Thymus (tissue), 11 donors: ENCODE measurements around the gene FAM180A. TPM values are rescaled to one million over a fixed set of nuclear protein-coding genes. Genes with fewer than 3 reads are reported as not detected.
"Not testable (repeated sequence)": the region's sequence is repeated elsewhere in the genome, so short reads cannot be mapped to it uniquely, and the experiment has no call there.

Experiments
- DNase-seq, 9 donors: peaks; one replicate each; pipeline ENCODE4 v3.0.0-alpha.2; 2013; ENCODE audit warnings: low spot score in 9 of 9, low read depth in 6 of 9, missing footprints in 1 of 9
- H3K27ac ChIP-seq, 2 donors: one replicate each; pipeline ENCODE4 v1.5.1; 2013; ENCODE audit warnings: control low read depth in 1 of 2, low read depth in 1 of 2, low read length in 1 of 2, mild to moderate bottlenecking in 1 of 2, moderate library complexity in 1 of 2
- H3K27me3 ChIP-seq, 2 donors: one replicate each; pipeline ENCODE4 v1.5.1; 2013; ENCODE audit warnings: low read length in 1 of 2; ENCODE audit not compliant: control insufficient read depth in 2 of 2, insufficient read depth in 1 of 2
- H3K36me3 ChIP-seq, 2 donors: one replicate each; pipeline ENCODE4 v1.5.1; 2013; ENCODE audit warnings: low read length in 1 of 2, mild to moderate bottlenecking in 1 of 2, moderate library complexity in 1 of 2; ENCODE audit not compliant: control insufficient read depth in 2 of 2, insufficient read depth in 2 of 2
- H3K4me1 ChIP-seq, 2 donors: one replicate each; pipeline ENCODE4 v1.5.1; 2013; ENCODE audit warnings: low read length in 2 of 2; ENCODE audit not compliant: control insufficient read depth in 2 of 2, insufficient read depth in 2 of 2
- H3K4me3 ChIP-seq, 2 donors: one replicate each; pipeline ENCODE4 v1.5.1; 2013; ENCODE audit warnings: low read length in 2 of 2, control low read depth in 1 of 2, mild to moderate bottlenecking in 1 of 2
- H3K9me3 ChIP-seq, 2 donors: one replicate each; pipeline ENCODE4 v1.5.1; 2013; ENCODE audit warnings: low read length in 1 of 2, mild to moderate bottlenecking in 1 of 2; ENCODE audit not compliant: control insufficient read depth in 2 of 2, insufficient read depth in 1 of 2
- WGBS: extraction: QIAGEN DNeasy Blood & Tissue Kit; methylation state at CpG from one replicate; pipeline ENCODE4 v1.1.7; 2013; 5-methylcytosine and 5-hydroxymethylcytosine counted together
- polyA plus RNA-seq: library from polyadenylated mRNA; stranded (reverse); fragments of 200-250 nt; gene quantifications from one replicate; pipeline ENCODE4 v1.2.3, GENCODE V29; 2013
- total RNA-seq: library from RNA; stranded (reverse); fragments of 120-200 nt; gene quantifications from one replicate; pipeline ENCODE4 v1.2.4, GENCODE V29; 2013
- donor health status: healthy.

FAM180A gene
- total and polyA plus RNA-seq, 2 donors, result 0.05 to 0.11 TPM

DNA sequence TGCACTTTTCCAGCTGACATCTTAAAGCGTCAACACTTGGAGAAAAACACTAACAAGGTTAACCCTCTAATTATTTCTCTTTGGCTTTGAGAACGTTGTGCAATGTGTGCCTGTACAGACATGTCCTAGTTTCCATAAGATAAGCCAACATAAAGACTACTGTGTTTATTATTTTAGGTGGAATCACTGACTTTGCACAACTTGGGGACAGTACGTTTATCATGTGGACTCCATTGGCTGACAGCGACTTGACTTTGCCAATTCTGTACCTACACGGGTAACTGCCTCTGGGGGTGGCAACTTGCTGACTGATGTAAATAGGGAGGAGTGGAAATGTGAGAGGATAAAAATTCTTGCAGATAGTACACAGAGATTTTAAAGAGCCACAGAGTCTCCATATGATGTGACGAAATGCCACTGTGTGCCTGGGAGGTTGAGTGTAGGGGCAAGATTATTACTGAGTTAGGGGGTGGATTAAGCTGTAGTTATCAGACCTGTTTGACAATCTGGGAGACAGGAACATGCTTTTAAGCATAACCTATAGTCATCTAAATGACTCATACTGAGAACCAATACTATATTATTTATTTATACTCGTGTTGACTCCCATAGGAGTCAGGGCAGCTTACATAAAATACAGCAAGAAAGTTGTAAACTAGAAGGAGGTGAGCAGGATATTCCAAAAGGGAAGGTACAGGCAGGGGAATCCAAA, 41.6 kb downstream of the FAM180A start:
- Histone ChIP-seq H3K36me3 (no peaks in the 10 kb centered on the region), H3K4me3 (no peak overlapping the region), H3K9me3 (peaks cover 0 to 4% of the 10 kb centered on the region in 2 donors), H3K27me3 (no peaks in the 10 kb centered on the region), H3K27ac (peak overlapping the region in 1 of 2 donors; percentile 56), H3K4me1 (no peaks in the 10 kb centered on the region)
- 87% methylated on average over 7 of the region's 7 CpGs for WGBS
- no peak for DNase-seq

DNA sequence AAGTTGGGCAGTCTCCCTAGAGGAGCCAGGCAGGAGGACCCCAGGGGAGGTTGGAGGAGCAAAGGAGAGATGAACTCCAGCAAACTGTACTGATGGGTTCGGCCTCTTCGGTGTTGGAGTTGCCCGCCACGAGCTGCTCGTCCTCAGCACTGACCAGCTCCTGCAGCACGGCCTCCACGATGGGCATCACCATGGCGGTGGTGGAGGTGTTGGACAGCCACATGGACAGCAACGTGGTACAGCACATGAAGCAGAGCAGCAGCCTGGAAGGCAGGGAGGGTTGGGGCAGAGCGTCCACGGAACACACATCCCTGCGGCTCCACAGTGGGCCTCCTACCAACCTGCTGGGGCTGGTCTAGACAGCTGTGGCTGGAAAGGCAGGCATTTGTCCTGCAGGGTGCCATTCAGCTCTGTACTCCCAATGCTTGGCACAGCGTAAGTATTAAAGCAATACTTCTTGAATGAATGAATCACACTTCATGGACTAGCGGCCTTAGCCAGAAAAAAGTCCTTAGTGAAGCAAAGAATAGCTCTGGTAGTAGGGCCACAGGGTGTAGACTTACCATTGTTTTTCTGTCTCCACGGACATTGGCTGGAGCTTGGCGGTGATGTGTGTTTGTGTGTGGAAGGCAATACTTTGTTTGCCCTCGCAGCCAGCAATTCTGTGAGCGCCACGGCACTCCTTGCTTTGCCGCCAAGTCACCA, 42.4 kb downstream of the FAM180A start:
- no peaks in the 10 kb centered on the region for H3K36me3 ChIP-seq
- WGBS, result 95% methylated on average over 20 of the region's 20 CpGs
- no peak overlapping the region for H3K27ac ChIP-seq

DNA sequence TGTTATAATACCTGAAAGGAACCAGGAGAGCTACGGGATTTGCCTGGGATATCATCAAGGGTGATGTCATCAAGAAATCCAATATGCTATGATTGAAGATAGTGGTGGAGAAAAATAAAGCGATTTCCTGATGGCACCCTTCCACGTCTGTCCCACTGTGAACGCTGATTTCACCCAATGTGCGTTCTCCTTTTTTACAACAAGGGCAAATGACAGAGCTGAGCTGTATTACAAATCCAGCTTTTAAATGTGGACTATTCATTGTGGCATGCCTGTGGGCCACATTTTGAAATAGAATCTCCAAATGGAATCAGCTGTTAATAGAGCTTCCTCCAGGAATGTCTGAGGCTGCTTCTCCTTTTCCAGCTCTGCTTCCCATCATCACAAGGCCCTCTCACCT, 43.9 kb downstream of the FAM180A start:
- Histone ChIP-seq H3K9me3 (no peaks in the 10 kb centered on the region), H3K4me1 (no peaks in the 10 kb centered on the region), H3K36me3 (no peaks in the 10 kb centered on the region), H3K4me3 (no peak overlapping the region), H3K27ac (no peak overlapping the region), H3K27me3 (no peaks in the 10 kb centered on the region)
- DNase-seq, result no peak
- WGBS, result 85% methylated on average over 5 of the region's 5 CpGs

More for the DNA sequence above, 42.4 kb downstream of the FAM180A start:
- Histone ChIP-seq H3K27me3 (no peaks in the 10 kb centered on the region), H3K4me3 (no peak overlapping the region), H3K9me3 (peaks cover 0 to 4% of the 10 kb centered on the region in 2 donors), H3K4me1 (no peaks in the 10 kb centered on the region)
- DNase-seq, result no peak

DNA sequence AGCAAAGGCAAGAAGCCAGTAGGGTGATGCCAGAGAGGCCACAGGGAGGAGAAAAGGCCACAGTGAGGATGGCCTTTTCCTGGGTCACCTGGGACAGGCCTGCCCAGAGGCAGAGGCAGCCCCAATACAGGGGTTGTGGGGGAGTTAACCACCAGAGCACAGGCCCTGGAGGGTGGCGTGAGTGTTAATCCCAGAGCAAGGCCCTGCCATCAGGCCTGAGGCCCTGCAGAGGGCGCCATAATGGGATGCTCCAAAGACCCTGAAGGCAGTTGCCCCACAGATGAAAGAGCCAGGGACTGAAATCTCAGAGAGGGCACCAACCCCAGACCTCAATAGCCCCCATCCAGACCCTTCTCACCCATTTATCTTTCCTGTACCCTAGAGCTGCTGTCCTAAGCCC, 44.5 kb downstream of the FAM180A start:
- no peaks in the 10 kb centered on the region for H3K4me1 ChIP-seq
- no peak overlapping the region for H3K27ac ChIP-seq
- no peaks in the 10 kb centered on the region for H3K9me3 ChIP-seq
- 91% methylated on average over 2 of the region's 2 CpGs for WGBS
- no peaks in the 10 kb centered on the region for H3K36me3 ChIP-seq
- no peak overlapping the region for H3K4me3 ChIP-seq
- DNase-seq, result no peak
- H3K27me3 ChIP-seq, result no peaks in the 10 kb centered on the region

DNA sequence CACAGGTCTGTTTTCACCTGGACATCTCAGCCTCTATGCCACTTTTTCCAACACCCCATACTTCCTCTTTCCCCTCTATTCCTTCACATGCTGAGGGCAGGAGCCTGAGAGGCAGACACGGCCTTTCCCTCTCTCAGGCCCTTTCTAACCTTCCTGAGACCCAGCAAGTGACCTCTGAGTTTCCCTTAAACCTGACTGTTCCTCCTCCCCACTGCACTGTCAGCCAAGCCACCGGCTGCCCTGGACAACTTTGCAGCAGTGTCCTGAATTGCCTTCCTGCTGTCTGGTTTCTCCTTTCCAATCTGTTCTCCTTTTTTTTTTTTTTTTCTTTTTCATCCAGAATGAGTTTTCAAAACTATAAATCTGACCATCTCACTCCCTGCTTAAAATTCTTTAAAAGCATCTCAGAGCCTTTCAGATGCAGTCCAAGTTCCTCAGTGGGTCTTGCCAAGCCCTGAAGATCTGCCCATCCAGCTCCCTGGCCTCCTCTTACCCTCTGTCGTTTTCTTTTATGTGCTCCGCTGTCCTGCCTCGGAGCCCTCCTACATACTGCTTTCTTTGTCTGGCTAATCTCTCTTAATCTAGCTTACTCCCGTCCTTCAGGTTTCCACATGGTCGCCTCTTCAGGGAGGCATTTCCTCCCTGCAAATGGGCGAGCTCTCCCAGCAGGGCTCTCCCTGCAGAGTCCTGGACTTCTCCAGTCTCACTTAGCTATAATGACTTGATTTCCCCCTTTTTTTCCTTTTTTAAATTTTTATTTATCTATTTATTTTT, 51.1 kb downstream of the FAM180A start:
- DNase-seq, result no peak
- Histone ChIP-seq H3K4me1 (no peaks in the 10 kb centered on the region), H3K9me3 (no peaks in the 10 kb centered on the region), H3K4me3 (no peak overlapping the region), H3K27me3 (no peaks in the 10 kb centered on the region), H3K27ac (no peak overlapping the region), H3K36me3 (no peaks in the 10 kb centered on the region)
- 79% methylated on average over 8 of the region's 8 CpGs for WGBS

DNA sequence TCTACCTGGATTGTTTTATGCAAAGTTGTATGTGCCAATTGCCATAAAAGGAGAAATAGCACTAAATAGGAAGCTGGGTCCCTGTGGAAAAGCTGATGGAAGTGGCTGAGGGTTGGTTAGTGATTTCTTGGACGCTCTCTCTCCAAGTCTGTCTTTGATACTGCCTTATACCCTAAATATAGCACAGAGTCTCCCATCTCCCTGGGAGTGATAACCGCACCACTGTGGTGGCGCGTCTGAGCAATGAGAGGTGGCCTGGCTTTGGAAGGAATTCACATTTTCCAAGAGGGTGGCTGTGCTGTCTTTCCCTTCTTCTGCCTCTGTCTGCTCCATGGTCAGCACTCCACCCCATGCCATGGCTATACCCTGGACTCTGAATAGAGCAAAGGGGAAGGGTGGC, 55.1 kb downstream of the FAM180A start:
- no peaks in the 10 kb centered on the region for H3K4me1 ChIP-seq
- no peaks in the 10 kb centered on the region for H3K9me3 ChIP-seq
- no peaks in the 10 kb centered on the region for H3K27me3 ChIP-seq
- no peak overlapping the region for H3K4me3 ChIP-seq
- H3K36me3 ChIP-seq, result no peaks in the 10 kb centered on the region
- H3K27ac ChIP-seq, result no peak overlapping the region
- WGBS, result 98% methylated on average over 4 of the region's 4 CpGs
- DNase-seq, result no peak

DNA sequence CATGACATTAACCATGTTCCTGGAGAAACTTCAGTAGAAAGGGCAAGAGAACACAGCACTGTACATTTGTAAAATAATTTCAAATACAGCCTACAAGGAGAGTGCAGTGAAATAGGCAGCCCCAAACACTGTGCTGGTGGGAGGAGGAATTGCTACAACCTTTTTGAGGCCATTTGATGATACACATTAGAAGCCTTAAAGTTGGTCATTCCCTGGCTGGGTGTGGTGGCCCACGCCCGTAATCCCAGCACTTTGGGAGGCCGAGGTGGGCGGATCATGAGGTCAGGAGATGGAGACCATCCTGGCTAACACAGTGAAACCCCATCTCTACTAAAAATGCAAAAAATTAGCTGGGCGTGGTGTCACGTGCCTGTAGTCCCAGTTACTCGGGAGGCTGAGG, 56.0 kb downstream of the FAM180A start:
- not testable (repeated sequence) for H3K36me3 ChIP-seq, H3K4me1 ChIP-seq, DNase-seq, H3K9me3 ChIP-seq, H3K27ac ChIP-seq, H3K4me3 ChIP-seq, H3K27me3 ChIP-seq
- WGBS, result 97% methylated on average over 7 of the region's 7 CpGs

DNA sequence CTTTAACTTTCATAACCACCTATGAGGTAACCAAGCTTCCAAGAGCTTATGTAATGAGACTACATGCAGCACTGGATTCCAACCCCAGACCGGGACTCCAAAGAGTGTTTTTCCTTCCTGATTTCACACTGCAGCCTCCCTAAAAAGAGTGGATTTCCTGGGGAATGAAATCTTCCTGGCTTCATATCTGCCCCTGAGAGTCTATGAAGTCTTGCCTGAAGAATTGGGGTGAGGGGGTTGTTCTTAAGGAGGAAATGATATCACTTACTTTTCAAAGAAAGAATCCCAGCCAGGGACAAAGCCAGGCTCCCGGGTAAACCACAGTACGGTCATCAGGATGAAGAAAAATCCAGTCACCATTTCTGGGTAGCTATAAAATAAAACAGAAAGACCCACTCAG, 56.6 kb downstream of the FAM180A start:
- H3K9me3 ChIP-seq, result no peaks in the 10 kb centered on the region
- no peaks in the 10 kb centered on the region for H3K27me3 ChIP-seq
- no peak overlapping the region for H3K27ac ChIP-seq
- H3K36me3 ChIP-seq, result no peaks in the 10 kb centered on the region
- H3K4me3 ChIP-seq, result no peak overlapping the region
- 97% methylated on average over 3 of the region's 3 CpGs for WGBS
- H3K4me1 ChIP-seq, result no peaks in the 10 kb centered on the region
- no peak for DNase-seq

DNA sequence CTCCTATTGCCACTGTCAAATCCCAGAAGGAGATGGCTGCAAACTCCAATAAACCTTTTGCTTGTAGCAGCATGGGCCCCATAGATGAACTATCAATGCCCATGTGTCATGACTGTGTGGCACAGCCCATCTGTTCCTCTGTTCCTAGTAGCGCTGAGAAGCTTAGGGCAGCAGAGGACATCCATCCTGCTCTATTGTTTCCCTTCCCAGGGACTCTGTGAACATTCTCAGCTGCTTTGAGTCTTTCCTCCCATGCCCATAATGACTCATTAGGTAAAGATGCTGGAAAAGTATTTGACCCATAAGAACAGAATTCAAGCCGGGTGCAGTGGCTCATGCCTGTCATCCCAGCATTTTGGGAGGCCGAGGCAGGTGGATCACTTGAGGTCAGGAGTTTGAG, 58.0 kb downstream of the FAM180A start:
- H3K27ac ChIP-seq, result no peak overlapping the region
- no peaks in the 10 kb centered on the region for H3K36me3 ChIP-seq
- H3K27me3 ChIP-seq, result no peaks in the 10 kb centered on the region
- 98% methylated on average over 3 of the region's 3 CpGs for WGBS
- DNase-seq, result no peak
- no peaks in the 10 kb centered on the region for H3K4me1 ChIP-seq
- no peak overlapping the region for H3K4me3 ChIP-seq
- no peaks in the 10 kb centered on the region for H3K9me3 ChIP-seq
